Measurements from ENCODE around the gene SLC38A2. TPM values are rescaled to one million over a fixed set of nuclear protein-coding genes. Genes with fewer than 3 reads are reported as not detected.
"Not testable (repeated sequence)": the region's sequence is repeated elsewhere in the genome, so short reads cannot be mapped to it uniquely, and the experiment has no call there.

Gene SLC38A2
- total RNA-seq, 2 donors from 2014 or later = 98.5 to 158 TPM

DNA sequence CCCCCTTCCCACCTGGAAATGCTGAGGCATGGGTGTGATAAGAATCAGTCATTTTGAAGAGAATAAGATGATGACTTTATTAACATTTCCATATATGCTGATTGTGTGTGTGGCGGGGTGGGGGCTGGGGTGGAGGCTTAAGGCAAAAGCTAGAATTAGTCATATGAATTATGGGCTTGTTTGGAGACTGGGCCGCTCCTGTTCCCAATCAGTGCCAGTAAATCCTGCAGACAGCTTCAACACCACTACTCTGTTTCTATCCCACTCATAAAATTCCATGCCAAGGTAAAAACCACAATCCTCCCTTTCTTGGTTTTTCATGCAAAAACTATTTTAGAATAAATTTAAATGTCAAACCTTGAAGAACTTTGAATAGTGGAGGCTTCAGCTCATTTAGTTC, 29.9 kb upstream of the SLC38A2 start:
- Histone ChIP-seq H3K9ac (ENCODE audit: low read depth in 2 of 2, low read length in 2 of 2) (no peak overlapping the region), H3K4me3 (no peak overlapping the region), H3K9me3 (no peaks in the 10 kb centered on the region), H3K36me3 (no peaks in the 10 kb centered on the region), H3K27me3 (no peaks in the 10 kb centered on the region), H3K4me1 (peaks cover 18% of the 10 kb centered on the region), H3K27ac (peak overlapping the region; percentile 78)
- peak; percentile 41 for DNase-seq
- intact Hi-C loops (cut with DNase I) = no loop called here
- TF ChIP-seq, protein P1, sequence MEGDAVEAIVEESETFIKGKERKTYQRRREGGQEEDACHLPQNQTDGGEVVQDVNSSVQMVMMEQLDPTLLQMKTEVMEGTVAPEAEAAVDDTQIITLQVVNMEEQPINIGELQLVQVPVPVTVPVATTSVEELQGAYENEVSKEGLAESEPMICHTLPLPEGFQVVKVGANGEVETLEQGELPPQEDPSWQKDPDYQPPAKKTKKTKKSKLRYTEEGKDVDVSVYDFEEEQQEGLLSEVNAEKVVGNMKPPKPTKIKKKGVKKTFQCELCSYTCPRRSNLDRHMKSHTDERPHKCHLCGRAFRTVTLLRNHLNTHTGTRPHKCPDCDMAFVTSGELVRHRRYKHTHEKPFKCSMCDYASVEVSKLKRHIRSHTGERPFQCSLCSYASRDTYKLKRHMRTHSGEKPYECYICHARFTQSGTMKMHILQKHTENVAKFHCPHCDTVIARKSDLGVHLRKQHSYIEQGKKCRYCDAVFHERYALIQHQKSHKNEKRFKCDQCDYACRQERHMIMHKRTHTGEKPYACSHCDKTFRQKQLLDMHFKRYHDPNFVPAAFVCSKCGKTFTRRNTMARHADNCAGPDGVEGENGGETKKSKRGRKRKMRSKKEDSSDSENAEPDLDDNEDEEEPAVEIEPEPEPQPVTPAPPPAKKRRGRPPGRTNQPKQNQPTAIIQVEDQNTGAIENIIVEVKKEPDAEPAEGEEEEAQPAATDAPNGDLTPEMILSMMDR (IDR thresholded peaks at IDR 0.05) = no peak

DNA sequence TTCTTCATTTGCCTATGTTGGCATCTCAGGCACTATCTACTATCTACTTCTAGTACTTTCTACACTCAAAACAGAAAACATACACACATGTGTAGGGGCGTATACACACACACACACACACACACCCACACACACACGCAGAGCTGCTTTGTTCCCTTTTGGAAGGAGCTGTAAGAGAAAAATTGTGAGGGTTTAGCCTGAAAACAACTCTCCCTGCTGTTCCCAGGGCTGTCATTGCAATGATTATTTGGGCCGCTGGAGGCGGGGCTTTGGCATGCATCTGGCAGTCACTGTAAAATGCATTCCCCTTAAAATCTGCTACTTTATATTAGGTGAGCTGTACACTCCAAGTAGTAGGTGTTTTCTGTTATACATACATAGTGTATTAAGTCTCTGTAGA, 29.1 kb upstream of the SLC38A2 start:
- Histone ChIP-seq H3K4me1 (peaks cover 18% of the 10 kb centered on the region), H3K27ac (no peak overlapping the region), H3K4me3 (no peak overlapping the region), H3K36me3 (no peaks in the 10 kb centered on the region), H3K9ac (ENCODE audit: low read depth in 2 of 2, low read length in 2 of 2) (no peak overlapping the region), H3K27me3 (no peaks in the 10 kb centered on the region), H3K9me3 (no peaks in the 10 kb centered on the region)
- DNase-seq = no peak
- intact Hi-C loops (cut with DNase I) = no loop called here
- TF ChIP-seq, protein P1 (IDR thresholded peaks at IDR 0.05) = peak; percentile 12

DNA sequence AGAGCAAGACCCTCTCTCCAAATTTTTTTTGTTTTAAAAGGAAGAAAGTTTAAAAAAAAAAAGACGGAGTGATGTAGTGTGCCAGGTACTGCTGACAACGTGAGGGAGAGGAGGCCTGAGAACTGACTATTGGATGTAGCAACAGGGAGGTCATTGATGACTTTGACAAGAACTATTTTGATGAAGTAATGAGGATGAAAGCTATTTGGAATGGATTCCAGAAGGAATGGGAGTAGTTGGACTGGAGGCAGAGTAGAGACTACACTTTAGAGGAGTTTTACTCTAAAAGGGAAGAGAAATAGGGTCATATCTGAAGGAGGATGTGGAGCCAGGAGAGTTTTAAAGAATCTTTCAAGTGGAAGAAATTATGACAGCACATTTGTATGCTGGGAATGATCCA, 27.8 kb upstream of the SLC38A2 start:
- Histone ChIP-seq H3K27me3 (no peaks in the 10 kb centered on the region), H3K9me3 (no peaks in the 10 kb centered on the region), H3K9ac (ENCODE audit: low read depth in 2 of 2, low read length in 2 of 2) (no peak overlapping the region), H3K4me3 (no peak overlapping the region), H3K36me3 (no peaks in the 10 kb centered on the region), H3K4me1 (peaks cover 18% of the 10 kb centered on the region), H3K27ac (no peak overlapping the region)
- TF ChIP-seq, protein P1 (IDR thresholded peaks at IDR 0.05) = no peak
- intact Hi-C loops (cut with DNase I) = no loop called here
- no peak for DNase-seq

DNA sequence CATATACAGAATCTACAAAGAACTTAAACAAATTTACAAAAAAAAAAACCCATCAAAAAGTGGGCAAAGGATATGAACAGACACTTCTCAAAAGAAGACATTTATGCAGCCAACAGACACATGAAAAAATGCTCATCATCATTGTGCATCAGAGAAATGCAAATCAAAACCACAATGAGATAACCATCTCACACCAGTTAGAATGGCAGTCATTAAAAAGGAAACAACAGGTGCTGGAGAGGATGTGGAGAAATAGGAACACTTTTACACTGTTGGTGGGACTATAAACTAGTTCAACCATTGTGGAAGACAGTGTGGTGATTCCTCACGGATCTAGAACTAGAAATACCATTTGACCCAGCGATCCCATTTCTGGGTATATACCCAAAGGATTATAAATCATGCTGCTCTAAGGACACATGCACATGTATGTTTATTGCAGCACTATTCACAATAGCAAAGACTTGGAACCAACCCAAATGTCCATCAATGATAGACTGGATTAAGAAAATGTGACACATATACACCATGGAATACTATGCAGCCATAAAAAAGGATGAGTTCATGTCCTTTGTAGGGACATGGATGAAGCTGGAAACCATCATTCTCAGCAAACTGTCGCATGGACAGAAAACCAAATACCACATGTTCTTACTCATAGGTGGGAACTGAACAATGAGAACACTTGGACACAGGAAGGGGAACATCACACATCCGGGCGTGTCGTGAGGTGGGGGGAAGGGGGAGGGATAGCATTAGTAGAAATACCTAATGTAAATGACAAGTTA, 27.1 kb upstream of the SLC38A2 start:
- H3K9me3 ChIP-seq; DNase-seq; H3K4me3 ChIP-seq; H3K9ac ChIP-seq (ENCODE audit: low read depth in 2 of 2, low read length in 2 of 2); H3K27ac ChIP-seq; intact Hi-C loops (cut with DNase I); H3K36me3 ChIP-seq; H3K27me3 ChIP-seq: not testable (repeated sequence)
- peaks cover 18% of the 10 kb centered on the region for H3K4me1 ChIP-seq

DNA sequence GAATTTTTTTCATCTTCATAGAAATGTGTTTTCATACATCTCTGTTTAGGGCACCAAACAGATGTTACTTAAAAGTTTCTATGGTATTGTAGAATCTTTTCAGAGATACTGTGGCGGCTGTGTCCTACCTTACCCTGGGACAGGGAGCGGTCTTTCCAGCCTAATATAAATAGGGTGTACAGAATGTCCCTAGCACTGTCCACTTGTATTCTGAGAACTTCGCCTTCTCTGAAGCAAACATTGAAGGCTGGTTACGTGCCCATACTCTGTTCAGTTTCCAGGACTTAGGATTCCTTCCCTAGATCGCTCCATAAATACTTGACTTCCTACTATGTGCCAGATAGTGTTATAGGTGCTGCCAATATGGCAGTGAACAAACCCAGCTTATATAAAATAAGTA, 24.3 kb upstream of the SLC38A2 start:
- TF ChIP-seq, protein P1 (IDR thresholded peaks at IDR 0.05) = no peak
- H3K9ac ChIP-seq (ENCODE audit: low read depth in 2 of 2, low read length in 2 of 2) = no peak overlapping the region
- no peaks in the 10 kb centered on the region for H3K9me3 ChIP-seq
- no peaks in the 10 kb centered on the region for H3K4me1 ChIP-seq
- DNase-seq = no peak
- intact Hi-C loops (cut with DNase I) = no loop called here
- no peak overlapping the region for H3K27ac ChIP-seq
- H3K27me3 ChIP-seq = no peaks in the 10 kb centered on the region
- H3K36me3 ChIP-seq = no peaks in the 10 kb centered on the region
- H3K4me3 ChIP-seq = no peak overlapping the region

DNA sequence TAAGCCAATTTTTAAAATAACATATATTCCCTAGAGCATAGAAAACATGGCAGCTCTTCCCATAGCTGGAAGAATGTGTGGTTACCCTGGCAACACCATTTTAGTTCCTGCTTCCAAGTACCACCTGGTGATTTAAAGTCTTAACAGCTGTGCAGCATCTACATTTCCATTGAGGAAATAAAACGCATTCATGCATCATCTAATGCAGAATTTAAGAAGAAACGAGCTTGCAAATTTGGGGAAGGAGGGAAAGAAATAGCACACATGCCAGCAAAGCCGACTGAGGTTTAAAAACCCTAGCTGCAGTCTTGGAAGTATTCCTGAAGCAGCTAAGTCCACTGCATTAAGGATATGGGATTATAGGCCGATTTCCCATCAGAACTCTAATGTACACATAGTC, 22.8 kb upstream of the SLC38A2 start:
- Histone ChIP-seq H3K9ac (ENCODE audit: low read depth in 2 of 2, low read length in 2 of 2) (no peak overlapping the region), H3K27ac (no peak overlapping the region), H3K36me3 (no peaks in the 10 kb centered on the region), H3K4me3 (no peak overlapping the region), H3K9me3 (no peaks in the 10 kb centered on the region), H3K27me3 (no peaks in the 10 kb centered on the region), H3K4me1 (no peaks in the 10 kb centered on the region)
- DNase-seq = no peak
- TF ChIP-seq, protein P1 (IDR thresholded peaks at IDR 0.05) = no peak
- intact Hi-C loops (cut with DNase I) = no loop called here

Data from colonic mucosa (tissue), 4 donors.